Natural killer cell (primary cell): ENCODE measurements around the gene TSPAN18. TPM values are rescaled to one million over a fixed set of nuclear protein-coding genes. Genes with fewer than 3 reads are reported as not detected.

Experiments
- ATAC-seq, 3 donors: fragments of 150-1000 bp in 2 of 3; fragments of 200-7000 bp in 1 of 3; cut with Tn5 transposase; 1 replicate in 1 of 3; 2 replicates in 2 of 3; pipeline ENCODE4 v1.10.0; 2021; ENCODE audit warnings: mild to moderate bottlenecking in 2 of 3, moderate library complexity in 2 of 3
- DNase-seq, 2 donors: peaks; one replicate each; pipeline versions ENCODE4 v3.0.0 to v3.0.0-alpha.2; 2013 to 2021; ENCODE audit warnings: mixed read lengths in 1 of 2
- H3K27ac ChIP-seq: one replicate; pipeline ENCODE4 v1.5.1; 2013; ENCODE audit warnings: mild to moderate bottlenecking, low read length
- H3K27me3 ChIP-seq: one replicate; pipeline ENCODE4 v1.6.1; 2013; ENCODE audit warnings: low read length; ENCODE audit not compliant: control insufficient read depth, insufficient read depth
- H3K36me3 ChIP-seq: one replicate; pipeline ENCODE4 v1.6.1; 2013; ENCODE audit warnings: low read length; ENCODE audit not compliant: control insufficient read depth, insufficient read depth
- H3K4me1 ChIP-seq: one replicate; pipeline ENCODE4 v1.6.1; 2013; ENCODE audit warnings: low read length; ENCODE audit not compliant: control insufficient read depth, insufficient read depth
- H3K4me3 ChIP-seq: one replicate; pipeline ENCODE4 v1.5.1; 2013; ENCODE audit warnings: low read length
- H3K9me3 ChIP-seq: one replicate; pipeline ENCODE4 v1.6.1; 2013; ENCODE audit warnings: low read length; ENCODE audit not compliant: control insufficient read depth, insufficient read depth
- H3K27ac Mint-ChIP-seq, 2 donors: one replicate each; pipeline ENCODE4 v1.8.0; 2022; ENCODE audit warnings: mild to moderate bottlenecking in 2 of 2, mixed read lengths in 2 of 2, moderate library complexity in 1 of 2
- H3K27me3 Mint-ChIP-seq, 2 donors: one replicate each; pipeline ENCODE4 v1.8.0; 2022; ENCODE audit warnings: low read depth in 2 of 2, mixed read lengths in 2 of 2
- H3K36me3 Mint-ChIP-seq: one replicate; pipeline ENCODE4 v1.8.0; 2022; ENCODE audit warnings: mixed read lengths
- H3K4me1 Mint-ChIP-seq, 2 donors: one replicate each; pipeline ENCODE4 v1.8.0; 2022; ENCODE audit warnings: mixed read lengths in 2 of 2
- H3K4me3 Mint-ChIP-seq: one replicate; pipeline ENCODE4 v1.8.0; 2022; ENCODE audit warnings: mild to moderate bottlenecking, moderate library complexity, mixed read lengths
- H3K9me3 Mint-ChIP-seq, 2 donors: one replicate each; pipeline ENCODE4 v1.8.0; 2022; ENCODE audit warnings: mixed read lengths in 2 of 2
- CTCF ChIP-seq: fragments of 200-600 bp; IDR thresholded peaks from one replicate; pipeline ENCODE4 v1.8.0; 2022; ENCODE audit warnings: antibody characterized with exemption
- WGBS: methylation state at CpG from one replicate; pipeline ENCODE4 v1.1.7; 2013; ENCODE audit warnings: missing lambda C conversion rate; ENCODE audit not compliant: insufficient coverage; 5-methylcytosine and 5-hydroxymethylcytosine counted together
- intact Hi-C: fragments of 100-400 bp; cut with micrococcal nuclease; formaldehyde crosslinking; loops from one replicate; pipeline ENCODE4 v1.14.2; 2022
- total RNA-seq, 4 donors: library from RNA; stranded (reverse); fragments of 120-200 nt in 1 of 4; gene quantifications; one replicate each; pipeline versions ENCODE4 v1.2.3 to v1.2.4, GENCODE V29; 2013 to 2022

Gene TSPAN18
- total RNA-seq, 3 donors from 2014 or later (not counting 1 experiment from before 2014, with no cell fraction given): 1.9 to 2.4 (median 2.3) TPM

GRCh38 chr11:44934735-44935250 lies 208.0 kb downstream of the TSPAN18 start:
- peaks cover 10 to 13% of the 10 kb centered on the region in 2 donors for H3K27me3 Mint-ChIP-seq
- Histone ChIP-seq H3K27me3 (no peaks in the 10 kb centered on the region), H3K9me3 (no peaks in the 10 kb centered on the region), H3K4me3 (no peak overlapping the region), H3K36me3 (no peaks in the 10 kb centered on the region), H3K4me1 (peaks cover 6% of the 10 kb centered on the region), H3K27ac (no peak overlapping the region)
- no peak overlapping the region for H3K27ac Mint-ChIP-seq
- no peak for TF ChIP-seq CTCF
- H3K36me3 Mint-ChIP-seq: no peaks in the 10 kb centered on the region
- intact Hi-C loops: loop anchor here (5.0 kb wide), 1 partner anchor 398 kb away; no protein-coding TSS in a partner anchor
- H3K9me3 Mint-ChIP-seq: no peaks in the 10 kb centered on the region
- ATAC-seq (no peak), DNase-seq (no peak)
- H3K4me3 Mint-ChIP-seq: no peak overlapping the region
- peaks cover 0 to 4% of the 10 kb centered on the region in 2 donors for H3K4me1 Mint-ChIP-seq
- WGBS: 97% methylated on average over 13 of the region's 13 CpGs

GRCh38 chr11:44936525-44936924 lies 209.8 kb downstream of the TSPAN18 start:
- Histone ChIP-seq H3K4me1 (peaks cover 6% of the 10 kb centered on the region), H3K27me3 (no peaks in the 10 kb centered on the region), H3K36me3 (no peaks in the 10 kb centered on the region), H3K27ac (no peak overlapping the region), H3K4me3 (no peak overlapping the region), H3K9me3 (no peaks in the 10 kb centered on the region)
- no peaks in the 10 kb centered on the region for H3K27me3 Mint-ChIP-seq
- intact Hi-C loops: loop anchor here (1.0 to 5.0 kb wide), 2 partner anchors 167 to 396 kb away; no protein-coding TSS in a partner anchor
- H3K4me3 Mint-ChIP-seq: no peak overlapping the region
- DNase-seq (peak; percentile 81 to 91), ATAC-seq (peak; percentile 80 to 97 (median 96))
- H3K36me3 Mint-ChIP-seq: no peaks in the 10 kb centered on the region
- H3K27ac Mint-ChIP-seq: peak overlapping the region in 1 of 2 donors; percentile 38
- H3K9me3 Mint-ChIP-seq: no peaks in the 10 kb centered on the region
- peak; percentile 91 for TF ChIP-seq CTCF
- WGBS: 35% methylated on average over 20 of the region's 20 CpGs
- H3K4me1 Mint-ChIP-seq: peaks cover 0 to 4% of the 10 kb centered on the region in 2 donors

- H3K4me1 Mint-ChIP-seq: peaks cover 0 to 8% of the 10 kb centered on the region in 2 donors
- H3K36me3 ChIP-seq: no peaks in the 10 kb centered on the region
Observed at GRCh38 chr11:44936951-44937543, 210.3 kb downstream of the TSPAN18 start.

More at GRCh38 chr11:44936951-44937543, 210.3 kb downstream of the TSPAN18 start:
- H3K4me1 ChIP-seq: peaks cover 11% of the 10 kb centered on the region
- H3K4me3 ChIP-seq: no peak overlapping the region
- H3K27ac Mint-ChIP-seq: peak overlapping the region in 1 of 2 donors; percentile 38
- 91% methylated on average over 12 of the region's 12 CpGs for WGBS
- no peaks in the 10 kb centered on the region for H3K27me3 ChIP-seq
- no peaks in the 10 kb centered on the region for H3K36me3 Mint-ChIP-seq
- DNase-seq: no peak
- intact Hi-C loops: loop anchor here (1.0 to 5.0 kb wide), 2 partner anchors 166 to 395 kb away; no protein-coding TSS in a partner anchor
- no peak overlapping the region for H3K4me3 Mint-ChIP-seq
- H3K9me3 Mint-ChIP-seq: no peaks in the 10 kb centered on the region
- no peak for TF ChIP-seq CTCF
- peaks cover 0 to 2% of the 10 kb centered on the region in 2 donors for H3K27me3 Mint-ChIP-seq
- H3K27ac ChIP-seq: no peak overlapping the region
- no peaks in the 10 kb centered on the region for H3K9me3 ChIP-seq
- no peak for ATAC-seq
